MM.1S (cell line): ENCODE measurements around the gene JUND.

ENCODE experiments used
- EZH2 ChIP-seq: fragments of 300-600 bp; sonication (generic); optimal IDR thresholded peaks from 2 replicates; pipeline ENCODE3; 2017; ENCODE audit warnings: low read depth, mild to moderate bottlenecking, antibody characterized with exemption, low read length, mixed read lengths
- EZH2phosphoT487 ChIP-seq: fragments of 300-600 bp; sonication (generic); IDR thresholded peaks from 2 replicates; pipeline ENCODE4 v1.6.1; 2018; ENCODE audit warnings: antibody characterized with exemption, low read length
- TF ChIP-seq, protein P1 (sequence below): fragments of 300-600 bp; sonication (generic); IDR thresholded peaks from 2 replicates; pipeline ENCODE4 v1.5.1; 2016; ENCODE audit warnings: antibody characterized with exemption, low read length, mixed read lengths

DNA sequence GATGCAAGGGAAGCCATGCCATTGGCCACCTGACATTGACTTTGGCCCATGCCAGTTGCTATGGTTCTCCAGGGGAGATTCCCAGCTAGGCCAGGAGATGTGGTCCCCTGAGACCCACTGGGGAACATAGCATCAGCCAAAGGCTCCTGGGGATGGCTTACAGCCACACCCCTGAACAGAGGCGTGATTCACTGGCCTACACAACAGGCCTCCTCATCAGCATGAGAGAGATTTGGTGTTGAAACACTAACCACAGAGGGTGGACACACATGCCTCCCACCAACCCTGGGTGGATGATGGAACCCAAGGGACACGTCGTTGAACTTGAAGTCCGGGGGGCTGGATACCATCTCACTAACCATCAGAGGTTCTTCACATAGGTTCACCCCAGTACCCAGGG, 21.5 kb downstream of the JUND start:
- no peak for TF ChIP-seq EZH2
- TF ChIP-seq, protein P1, sequence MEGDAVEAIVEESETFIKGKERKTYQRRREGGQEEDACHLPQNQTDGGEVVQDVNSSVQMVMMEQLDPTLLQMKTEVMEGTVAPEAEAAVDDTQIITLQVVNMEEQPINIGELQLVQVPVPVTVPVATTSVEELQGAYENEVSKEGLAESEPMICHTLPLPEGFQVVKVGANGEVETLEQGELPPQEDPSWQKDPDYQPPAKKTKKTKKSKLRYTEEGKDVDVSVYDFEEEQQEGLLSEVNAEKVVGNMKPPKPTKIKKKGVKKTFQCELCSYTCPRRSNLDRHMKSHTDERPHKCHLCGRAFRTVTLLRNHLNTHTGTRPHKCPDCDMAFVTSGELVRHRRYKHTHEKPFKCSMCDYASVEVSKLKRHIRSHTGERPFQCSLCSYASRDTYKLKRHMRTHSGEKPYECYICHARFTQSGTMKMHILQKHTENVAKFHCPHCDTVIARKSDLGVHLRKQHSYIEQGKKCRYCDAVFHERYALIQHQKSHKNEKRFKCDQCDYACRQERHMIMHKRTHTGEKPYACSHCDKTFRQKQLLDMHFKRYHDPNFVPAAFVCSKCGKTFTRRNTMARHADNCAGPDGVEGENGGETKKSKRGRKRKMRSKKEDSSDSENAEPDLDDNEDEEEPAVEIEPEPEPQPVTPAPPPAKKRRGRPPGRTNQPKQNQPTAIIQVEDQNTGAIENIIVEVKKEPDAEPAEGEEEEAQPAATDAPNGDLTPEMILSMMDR, result no peak
- TF ChIP-seq EZH2phosphoT487, result no peak
